UCSD-AML1 (cell line): ENCODE data around the gene ZBTB9.
"Not testable (repeated sequence)": the region's sequence is repeated elsewhere in the genome, so short reads cannot be mapped to it uniquely, and the experiment has no call there.

Source experiments
- DNase-seq: peaks from one replicate; lab custom pipeline; 2025; ENCODE audit not compliant: unreplicated experiment; lab: John Stamatoyannopoulos, UW

The ZBTB9 gene

DNA sequence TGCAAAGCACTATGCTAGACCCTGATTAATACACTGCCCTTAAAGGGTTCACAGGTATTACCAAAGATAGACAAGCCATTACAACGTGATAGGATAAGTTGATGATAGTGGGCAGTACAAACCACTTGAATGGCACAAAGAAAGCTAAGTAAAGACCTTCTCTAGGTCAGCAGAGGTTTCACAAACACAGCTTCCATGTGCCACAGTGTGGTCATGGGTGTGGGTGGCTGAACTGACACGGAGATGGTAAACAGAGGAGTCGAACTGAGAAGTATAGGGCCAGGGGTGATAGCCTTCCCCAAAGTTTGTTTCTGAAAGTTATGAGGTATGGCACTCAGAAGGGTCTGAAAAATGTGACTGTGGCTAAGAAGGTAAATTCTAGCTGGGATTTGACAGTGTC, 4.3 kb downstream of the ZBTB9 start:
- no peak for DNase-seq

DNA sequence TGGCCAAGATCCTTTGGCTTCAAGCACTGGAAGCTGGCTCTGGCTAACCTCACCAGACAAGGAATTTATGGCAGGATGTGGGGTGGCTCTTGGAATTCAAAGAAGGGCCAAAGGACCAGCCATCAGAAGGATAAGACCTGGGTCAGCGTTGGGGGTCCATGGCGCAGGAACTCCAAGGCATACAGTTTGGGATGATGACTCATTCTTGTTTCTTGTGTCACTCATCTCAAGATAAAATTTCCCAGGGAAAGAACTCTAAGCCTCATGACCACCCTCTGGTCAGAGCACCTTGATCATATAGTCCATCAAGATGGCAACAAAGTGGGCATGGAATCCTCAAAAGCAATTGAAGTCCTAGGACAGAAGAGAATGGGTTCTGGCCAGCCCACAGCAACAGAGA, 4.8 kb downstream of the ZBTB9 start:
- no peak for DNase-seq

DNA sequence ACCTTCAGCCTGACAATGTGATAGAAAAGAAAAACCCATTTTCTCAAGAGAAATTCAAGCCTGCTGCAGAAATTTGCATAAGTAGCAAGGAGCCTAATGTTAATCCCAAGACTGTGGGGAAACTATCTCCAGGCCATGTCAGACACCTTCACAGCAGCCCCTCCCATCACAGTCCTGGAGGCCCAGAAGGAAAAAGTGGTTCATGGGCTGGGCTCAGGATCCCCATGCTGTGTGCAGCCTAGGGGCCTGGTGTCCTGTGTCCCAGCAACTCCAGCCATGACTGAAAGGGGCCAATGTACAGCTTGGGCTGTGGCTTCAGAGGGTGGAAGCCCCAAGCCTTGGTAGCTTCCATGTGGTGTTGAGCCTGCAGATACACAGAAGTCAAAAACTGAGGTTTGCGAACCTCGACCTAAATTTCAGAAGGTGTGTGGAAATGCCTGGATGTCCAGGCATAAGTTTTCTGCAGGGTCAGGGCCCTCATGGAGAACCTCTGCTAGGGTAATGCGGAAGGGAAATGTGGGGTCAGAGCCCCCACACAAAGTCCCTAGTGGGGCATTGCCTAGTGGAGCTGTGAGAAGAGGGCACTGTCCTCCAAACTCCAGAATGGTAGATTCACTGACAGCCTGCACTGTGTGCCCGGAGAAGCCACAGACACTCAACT, 11.8 kb downstream of the ZBTB9 start:
- no peak for DNase-seq

DNA sequence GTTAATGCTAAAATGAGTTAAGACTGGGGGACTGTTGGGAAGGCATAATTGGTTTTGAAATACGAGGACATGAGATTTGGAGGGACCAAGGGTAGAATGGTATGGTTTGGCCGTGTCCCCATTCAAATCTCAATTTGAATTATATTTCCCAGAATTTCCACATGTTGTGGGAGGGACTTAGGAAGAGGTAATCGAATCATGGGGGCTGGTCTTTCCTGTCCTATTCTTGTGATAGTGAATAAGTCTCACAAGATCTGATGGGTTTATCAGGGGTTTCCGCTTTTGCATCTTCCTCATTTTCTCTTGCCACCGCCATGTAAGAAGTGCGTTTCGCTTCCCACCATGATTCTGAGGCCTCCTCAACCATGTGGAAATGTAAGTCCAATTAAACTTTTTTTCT, 12.7 kb downstream of the ZBTB9 start:
- no peak for DNase-seq

DNA sequence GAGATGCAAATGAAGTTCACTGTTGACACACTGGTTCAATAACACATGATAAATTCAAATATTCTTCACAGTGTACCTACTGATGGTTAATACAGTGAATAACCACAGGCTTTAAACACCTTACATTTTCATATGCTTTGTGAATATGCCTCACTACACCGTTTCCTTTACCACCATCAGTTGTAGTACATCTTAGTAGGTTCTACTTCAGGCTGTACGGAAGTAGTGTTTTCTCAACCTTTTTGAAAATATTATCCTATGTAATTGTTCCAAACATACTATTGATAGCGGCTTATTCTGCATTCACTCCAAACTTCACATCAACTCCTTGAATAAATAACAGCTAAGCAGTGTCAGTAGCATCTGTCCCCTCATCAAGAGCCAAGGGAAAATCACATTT, 15.3 kb downstream of the ZBTB9 start:
- no peak for DNase-seq

DNA sequence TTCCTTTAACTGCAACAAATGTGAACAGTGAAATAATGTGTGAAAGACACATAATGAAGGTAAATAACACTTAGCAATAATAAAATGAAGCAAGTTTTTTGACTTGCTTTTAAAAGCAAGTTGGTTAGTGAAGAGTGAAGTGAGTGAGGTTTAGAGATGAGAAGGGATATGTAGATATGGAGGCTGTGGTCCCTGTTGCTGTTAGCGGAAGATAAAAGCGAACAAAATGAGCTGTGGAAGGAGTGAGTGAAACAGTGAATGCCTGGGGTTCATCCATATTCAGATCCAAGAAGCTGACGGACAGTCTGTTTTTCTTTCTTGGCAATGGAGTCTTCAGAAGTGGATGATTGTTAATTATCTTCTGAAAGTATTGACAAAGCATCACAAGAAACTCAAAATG, 23.5 kb downstream of the ZBTB9 start:
- DNase-seq: no peak

DNA sequence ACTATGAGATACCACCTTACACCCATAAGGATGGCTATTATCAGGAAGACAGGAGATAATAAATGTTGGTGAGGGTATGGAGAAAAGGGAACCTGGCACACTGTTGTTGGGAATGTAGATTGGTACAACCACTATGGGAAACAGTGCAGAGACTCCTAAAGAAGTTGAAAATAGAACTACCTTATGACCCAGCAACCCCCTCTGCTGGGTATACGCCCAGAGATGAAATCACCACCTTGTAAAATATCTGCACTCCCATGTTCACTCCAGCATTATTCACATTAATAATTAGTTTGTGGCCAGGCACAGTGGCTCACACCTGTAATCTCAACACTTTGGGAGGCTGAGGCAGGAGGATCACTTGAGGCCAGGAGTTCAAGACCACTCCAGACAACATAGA, 26.8 kb downstream of the ZBTB9 start:
- no peak for DNase-seq

DNA sequence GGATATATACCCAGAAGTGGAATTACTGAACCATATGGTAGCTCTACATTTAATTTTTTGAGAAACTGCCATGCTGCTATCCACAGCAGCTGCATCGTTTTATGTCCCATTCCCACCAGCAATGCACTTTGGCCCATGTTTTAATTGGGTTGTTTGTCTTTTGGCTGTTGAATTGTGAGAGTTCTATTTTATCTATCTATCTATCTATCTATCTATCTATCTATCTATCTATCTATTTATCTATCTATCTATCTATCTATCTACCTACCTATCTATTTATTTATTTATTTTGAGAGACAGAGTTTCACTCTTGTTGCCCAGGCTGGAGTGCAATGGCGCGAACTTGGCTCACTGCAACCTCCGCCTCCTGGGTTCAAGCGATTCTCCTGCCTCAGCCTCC, 28.2 kb downstream of the ZBTB9 start:
- not testable (repeated sequence) for DNase-seq

DNA sequence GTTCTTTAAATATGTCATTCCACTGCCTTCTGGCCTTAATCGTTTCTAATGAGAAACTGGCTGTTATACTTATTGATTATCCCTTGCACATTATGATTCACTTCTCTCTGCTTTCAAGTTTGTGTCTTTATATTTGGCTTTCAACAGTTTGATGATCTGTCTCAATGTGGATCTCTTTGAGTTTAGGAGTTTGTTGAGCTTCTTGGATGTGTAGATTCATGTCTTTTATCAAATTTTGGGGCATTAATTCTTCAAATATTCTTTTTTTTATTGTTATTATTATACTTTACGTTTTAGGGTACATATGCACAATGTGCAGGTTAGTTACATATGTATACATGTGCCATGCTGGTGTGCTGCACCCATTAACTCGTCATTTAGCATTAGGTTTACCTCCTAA, 29.3 kb downstream of the ZBTB9 start:
- DNase-seq: no peak

DNA sequence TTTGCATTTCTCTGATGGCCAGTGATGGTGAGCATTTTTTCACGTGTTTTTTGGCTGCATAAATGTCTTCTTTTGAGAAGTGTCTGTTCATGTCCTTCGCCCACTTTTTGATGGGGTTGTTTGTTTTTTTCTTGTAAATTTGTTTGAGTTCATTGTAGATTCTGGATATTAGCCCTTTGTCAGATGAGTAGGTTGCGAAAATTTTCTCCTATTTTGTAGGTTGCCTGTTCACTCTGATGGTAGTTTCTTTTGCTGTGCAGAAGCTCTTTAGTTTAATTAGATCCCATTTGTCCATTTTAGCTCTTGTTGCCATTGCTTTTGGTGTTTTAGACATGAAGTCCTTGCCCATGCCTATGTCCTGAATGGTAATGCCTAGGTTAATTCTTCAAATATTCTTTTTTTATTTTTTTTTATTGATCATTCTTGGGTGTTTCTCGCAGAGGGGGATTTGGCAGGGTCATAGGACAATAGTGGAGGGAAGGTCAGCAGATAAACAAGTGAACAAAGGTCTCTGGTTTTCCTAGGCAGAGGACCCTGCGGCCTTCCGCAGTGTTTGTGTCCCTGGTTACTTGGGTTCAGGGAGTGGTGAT, 30.4 kb downstream of the ZBTB9 start:
- not testable (repeated sequence) for DNase-seq

DNA sequence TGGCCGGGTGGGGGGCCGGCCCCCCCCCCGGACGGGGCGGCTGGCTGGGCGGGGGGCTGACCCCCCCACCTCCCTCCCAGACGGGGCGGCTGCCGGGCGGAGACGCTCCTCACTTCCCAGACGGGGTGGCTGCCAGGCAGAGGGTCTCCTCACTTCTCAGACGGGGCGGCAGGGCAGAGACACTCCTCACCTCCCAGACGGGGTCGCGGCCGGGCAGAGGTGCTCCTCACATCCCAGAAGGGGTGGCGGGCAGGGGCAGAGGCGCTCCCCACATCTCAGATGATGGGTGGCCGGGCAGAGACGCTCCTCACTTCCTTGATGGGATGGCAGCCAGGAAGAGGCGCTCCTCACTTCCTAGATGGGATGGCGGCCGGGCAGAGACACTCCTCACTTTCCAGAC, 31.3 kb downstream of the ZBTB9 start:
- DNase-seq: not testable (repeated sequence)

DNA sequence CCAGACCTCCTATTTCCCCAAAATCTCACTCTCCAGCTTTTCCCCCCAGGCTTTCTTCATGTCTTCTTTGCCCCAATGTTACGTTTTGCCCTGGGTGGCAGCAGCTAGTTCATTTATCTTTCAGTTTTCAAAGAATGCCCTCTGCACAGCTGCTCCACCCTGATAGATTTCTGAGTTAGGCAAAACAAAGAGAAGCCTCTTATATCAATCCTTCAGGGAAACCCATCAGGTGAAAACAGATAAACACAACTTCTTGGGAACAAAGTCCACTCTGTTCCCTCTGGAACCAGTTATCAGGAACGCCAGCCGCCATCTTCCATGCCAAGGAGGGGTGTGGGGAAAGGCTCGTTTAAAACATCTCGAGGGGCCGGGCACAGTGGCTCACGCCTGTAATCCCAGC, 34.0 kb downstream of the ZBTB9 start:
- no peak for DNase-seq

DNA sequence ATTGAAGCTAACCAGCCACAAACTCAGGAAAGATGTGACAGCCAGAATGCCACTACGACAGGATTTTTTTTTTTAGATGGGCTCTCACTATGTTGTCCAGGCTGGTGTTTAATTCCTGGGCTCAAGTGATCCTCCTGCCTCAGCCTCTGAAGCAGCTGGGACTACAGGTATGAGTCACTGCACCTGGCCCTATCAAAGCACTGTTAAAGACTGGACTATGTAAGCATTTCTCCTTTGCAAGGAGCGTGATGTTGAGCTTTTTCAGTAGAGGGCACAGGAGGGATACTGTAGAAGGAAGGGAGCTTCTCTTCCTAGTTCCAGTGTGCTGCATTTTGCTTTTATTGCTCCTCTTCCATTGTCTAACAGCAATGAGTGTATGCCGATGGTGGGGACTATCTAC, 35.8 kb downstream of the ZBTB9 start:
- DNase-seq: no peak

DNA sequence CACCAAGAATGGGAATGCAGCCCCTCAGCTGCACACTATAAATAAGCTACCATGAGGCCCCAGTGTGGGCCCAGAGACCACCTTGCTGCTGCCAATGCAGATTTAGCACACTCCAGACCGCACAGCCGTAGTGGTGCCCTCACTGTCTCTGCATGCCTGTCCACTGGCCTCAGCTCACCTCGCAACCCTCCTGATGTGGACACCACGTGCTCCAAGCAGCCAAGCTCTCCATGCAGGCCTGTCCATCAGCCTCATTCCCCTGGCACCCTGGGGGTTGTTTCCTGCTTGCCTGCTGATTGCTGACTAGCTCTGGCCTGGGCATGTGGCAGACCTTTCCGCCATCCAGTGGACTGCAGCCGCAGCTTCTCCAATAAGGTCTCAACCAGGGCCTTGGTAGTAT, 36.2 kb downstream of the ZBTB9 start:
- DNase-seq: no peak

DNA sequence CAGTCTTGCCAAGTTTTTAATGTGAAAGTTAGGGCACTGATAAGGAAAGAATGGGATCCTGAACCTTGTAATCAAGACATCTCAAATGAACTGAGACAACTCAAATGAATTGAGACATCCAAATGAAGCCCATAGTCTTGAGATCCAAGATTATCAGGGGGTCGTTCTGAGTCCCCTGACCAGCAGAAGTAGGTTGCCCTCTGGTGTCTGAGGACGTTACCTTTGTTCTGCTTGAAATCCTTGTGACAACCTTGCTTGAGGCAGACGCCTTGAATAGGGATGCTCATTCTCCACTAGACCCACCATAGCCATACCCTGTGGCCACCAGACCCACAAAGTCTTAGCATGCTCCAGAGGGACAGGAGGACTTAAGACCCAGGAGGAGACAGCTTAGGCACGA, 37.7 kb downstream of the ZBTB9 start:
- no peak for DNase-seq

DNA sequence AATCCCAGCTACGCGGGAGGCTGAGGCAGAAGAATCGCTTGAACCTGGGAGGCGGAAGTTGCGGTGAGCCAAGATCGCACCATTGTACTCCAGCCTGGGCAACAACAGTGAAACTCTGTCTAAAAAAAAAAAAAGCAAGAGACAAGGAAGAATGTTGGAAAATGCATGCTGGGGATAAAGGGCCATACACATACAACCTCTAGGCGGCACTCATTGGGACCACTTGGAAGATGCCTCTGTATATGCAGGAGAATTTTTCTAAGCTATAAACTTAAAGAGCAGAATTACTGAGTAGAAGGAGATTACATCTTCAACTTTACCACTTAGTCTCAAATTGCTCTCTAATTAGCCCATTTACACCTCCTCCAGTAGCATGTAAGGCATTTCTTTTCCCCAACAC, 42.8 kb downstream of the ZBTB9 start:
- DNase-seq: no peak

DNA sequence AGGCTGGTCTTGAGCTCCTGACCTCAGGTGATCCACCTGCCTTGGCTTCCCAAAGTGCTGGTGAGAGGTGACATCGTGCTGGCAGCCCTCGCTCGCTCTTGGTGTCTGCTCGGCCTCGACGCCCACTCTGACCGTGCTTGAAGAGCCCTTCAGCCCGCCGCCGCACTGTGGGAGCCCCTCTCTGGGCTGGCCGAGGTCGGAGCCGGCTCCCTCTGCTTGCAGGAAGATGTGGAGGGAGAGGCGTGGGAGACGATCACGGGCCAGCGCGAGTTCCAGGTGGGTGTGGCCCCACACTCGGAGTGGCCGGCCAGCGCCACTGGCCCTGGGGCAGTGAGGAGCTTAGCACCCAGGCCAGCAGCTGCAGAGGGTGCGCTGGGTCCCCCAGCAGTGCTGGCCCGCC, 48.1 kb downstream of the ZBTB9 start:
- DNase-seq: no peak

DNA sequence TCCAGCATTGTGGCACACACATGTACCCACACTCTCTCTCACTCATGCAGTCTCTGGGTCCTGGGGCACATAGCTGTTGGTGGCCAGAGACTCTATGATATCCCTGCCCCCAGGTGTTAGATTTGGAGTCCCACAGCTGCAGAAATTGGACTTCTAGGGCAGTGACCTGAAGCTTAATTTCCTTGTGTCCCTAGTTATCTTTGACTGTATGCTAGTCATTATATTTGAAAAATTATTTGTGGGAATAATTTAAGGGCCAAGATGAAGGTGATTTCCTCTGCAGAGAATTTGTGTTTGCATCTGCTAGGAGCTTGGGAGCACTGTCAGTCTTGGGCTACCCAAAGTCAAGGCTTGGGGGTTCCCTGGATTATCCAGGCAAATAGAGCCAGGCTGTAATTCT, 50.1 kb downstream of the ZBTB9 start:
- DNase-seq: no peak

DNA sequence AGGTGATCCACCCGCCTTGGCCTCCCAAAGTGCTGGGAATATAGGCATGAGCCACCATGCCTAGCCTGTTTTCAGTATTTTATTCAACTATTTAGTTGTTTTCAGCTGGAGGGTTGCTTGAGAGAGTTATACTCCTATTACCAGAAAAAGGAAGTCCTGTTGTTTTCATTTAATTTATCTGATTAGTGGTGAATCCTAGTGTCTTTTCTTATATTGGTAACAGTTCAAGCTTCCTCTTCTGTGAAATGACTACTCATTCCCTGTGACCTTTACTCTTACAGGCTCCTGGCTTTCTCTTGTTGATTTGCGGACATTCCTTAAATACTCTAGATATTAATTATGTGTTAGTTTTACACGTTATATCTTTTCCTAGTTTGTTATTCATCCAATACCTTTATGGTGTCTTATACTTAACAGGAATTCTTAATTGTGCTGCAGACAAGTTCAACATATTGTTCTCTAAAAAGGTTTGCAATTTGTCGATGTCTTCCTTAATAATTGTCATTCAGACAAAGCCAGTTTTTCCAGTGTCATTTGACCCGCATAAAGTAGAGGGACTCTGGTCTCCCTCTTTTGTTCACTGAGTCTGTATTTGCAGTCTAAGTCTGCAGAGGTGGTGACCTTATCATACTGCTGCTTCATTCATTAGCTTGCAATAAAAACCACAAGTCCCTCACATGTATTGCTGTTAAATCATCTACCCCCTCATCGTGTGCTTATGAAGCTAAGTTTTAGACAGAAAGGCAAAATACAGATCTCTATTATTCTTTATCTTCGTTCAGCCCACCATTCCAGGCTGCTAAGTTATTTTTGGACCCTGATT, 51.4 kb downstream of the ZBTB9 start:
- no peak for DNase-seq
